ENCODE data around the gene TMC8. TPM values are rescaled to one million over a fixed set of nuclear protein-coding genes. Genes with fewer than 3 reads are reported as not detected.

Gene TMC8
- total and polyA plus RNA-seq, 3 donors from 2014 or later, result 3.5 to 9.3 (median 5.6) TPM

- peak within 1 kb of the TSS; percentile 48 to 64 for H3K27ac ChIP-seq
- WGBS, 2 donors, result 4 to 6% methylated on average over 27 to 43 of the region's 57 CpGs
- peak; percentile 74 for TF ChIP-seq POLR2A (IDR thresholded peaks at IDR 0.05)
- peak; percentile 72 to 94 (median 86) for TF ChIP-seq CTCF (IDR thresholded peaks at IDR 0.05)
- H3K4me1 ChIP-seq, result peaks cover 6% of the 10 kb centered on the region
- H3K9me3 ChIP-seq, result no peaks in the 10 kb centered on the region
- no peaks in the 10 kb centered on the region for H3K36me3 ChIP-seq (ENCODE audit: low read depth, missing control alignments)
- DNase-seq, result peak; percentile 97
- peak within 1 kb of the TSS; percentile 58 to 63 for H3K4me3 ChIP-seq
- no peaks in the 10 kb centered on the region for H3K27me3 ChIP-seq
- intact Hi-C loops (cut with DNase I; ENCODE audit: low total_unique reads), result no loop called here
These were observed 56.4 kb downstream of the TMC8 start, which contains the start of the genes AFMID and TK1 for GRCh38 chr17:78186692-78187595. TSS of gene AFMID (plus strand) at chr17:78187362. CDS start at chr17:78187371, 9 bp downstream. TSS of gene TK1 (minus strand) at chr17:78187052. CDS start at chr17:78186994, 58 bp downstream.

Other genes with a start within 250 kb of the TMC8 start
- 10 to 100 TPM; 27.4 to 35.6 TPM for gene TNRC6C, start 172.1 kb upstream of the TMC8 start, total RNA-seq
- 26.2 TPM for gene TNRC6C, start 172.1 kb upstream of the TMC8 start, polyA plus RNA-seq (ENCODE audit: insufficient read depth, low read depth, low replicate concordance)
- 10 to 100 TPM; 18.0 to 20.3 TPM for gene TMC6, start 2.0 kb upstream of the TMC8 start, total RNA-seq
- gene TMC6, start 2.0 kb upstream of the TMC8 start, polyA plus RNA-seq (ENCODE audit: insufficient read depth, low read depth, low replicate concordance), result 10.8 TPM
- 1 to 10 TPM; 1.1 to 1.3 TPM for gene C17orf99, start 15.6 kb downstream of the TMC8 start, total RNA-seq
- not detected for gene C17orf99, start 15.6 kb downstream of the TMC8 start, polyA plus RNA-seq (ENCODE audit: insufficient read depth, low read depth, low replicate concordance)
- 10 to 100 TPM; 68.7 to 70.6 TPM for gene SYNGR2, start 37.8 kb downstream of the TMC8 start, total RNA-seq
- 63.7 TPM for gene SYNGR2, start 37.8 kb downstream of the TMC8 start, polyA plus RNA-seq (ENCODE audit: insufficient read depth, low read depth, low replicate concordance)
- 1 to 10 TPM; 3.9 to 4.8 TPM for gene TK1, start 56.3 kb downstream of the TMC8 start, total RNA-seq
- 5.7 TPM for gene TK1, start 56.3 kb downstream of the TMC8 start, polyA plus RNA-seq (ENCODE audit: insufficient read depth, low read depth, low replicate concordance)
- gene AFMID, start 56.6 kb downstream of the TMC8 start, total RNA-seq, result 10 to 100 TPM; 59.4 to 82.2 TPM
- 36.1 TPM for gene AFMID, start 56.6 kb downstream of the TMC8 start, polyA plus RNA-seq (ENCODE audit: insufficient read depth, low read depth, low replicate concordance)
- 10 to 100 TPM; 12.4 to 28.1 TPM for gene BIRC5, start 83.5 kb downstream of the TMC8 start, total RNA-seq
- 58.5 TPM for gene BIRC5, start 83.5 kb downstream of the TMC8 start, polyA plus RNA-seq (ENCODE audit: insufficient read depth, low read depth, low replicate concordance)
- gene TMEM235, start 100.9 kb downstream of the TMC8 start, total RNA-seq, result not detected
- gene TMEM235, start 100.9 kb downstream of the TMC8 start, polyA plus RNA-seq (ENCODE audit: insufficient read depth, low read depth, low replicate concordance), result not detected
- gene SOCS3, start 229.3 kb downstream of the TMC8 start, total RNA-seq, result 10 to 100 TPM in 1 of 2 donors, 1 to 10 TPM in 1; 2.2 to 17.8 TPM
- 9.6 TPM for gene SOCS3, start 229.3 kb downstream of the TMC8 start, polyA plus RNA-seq (ENCODE audit: insufficient read depth, low read depth, low replicate concordance)
- 10 to 100 TPM; 50.4 to 58.4 TPM for gene PGS1, start 247.9 kb downstream of the TMC8 start, total RNA-seq
- 34.9 TPM for gene PGS1, start 247.9 kb downstream of the TMC8 start, polyA plus RNA-seq (ENCODE audit: insufficient read depth, low read depth, low replicate concordance)